EH (cell line): ENCODE data around the gene CD163L1.
"Not testable (repeated sequence)": the region's sequence is repeated elsewhere in the genome, so short reads cannot be mapped to it uniquely, and the experiment has no call there.

Experiments
- DNase-seq: peaks from one replicate; pipeline ENCODE4 v3.0.0-alpha.2; 2015; ENCODE audit warnings: low read depth

The CD163L1 gene

DNA sequence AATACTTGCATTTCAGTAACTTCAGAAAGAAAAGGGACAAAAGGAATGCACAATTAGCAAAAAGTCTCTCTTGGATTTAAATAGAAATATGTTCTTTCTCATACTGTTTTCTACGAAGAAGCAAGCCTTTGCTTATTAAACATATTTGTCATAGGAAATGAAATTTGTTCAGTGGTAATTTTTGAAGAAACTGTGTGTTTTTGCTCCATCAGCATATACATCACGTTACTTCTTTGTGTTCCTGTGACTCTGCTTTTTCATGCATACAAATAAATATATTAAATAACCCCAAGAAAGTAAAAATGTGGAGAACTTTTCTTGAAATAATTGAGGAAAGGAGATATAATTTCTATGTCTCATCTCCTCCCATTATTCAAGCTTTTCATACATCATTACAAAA lies 39.7 kb downstream of the CD163L1 start:
- DNase-seq, result no peak

GRCh38 chr12:7403466-7403865 lies 40.5 kb downstream of the CD163L1 start:
- no peak for DNase-seq

DNA sequence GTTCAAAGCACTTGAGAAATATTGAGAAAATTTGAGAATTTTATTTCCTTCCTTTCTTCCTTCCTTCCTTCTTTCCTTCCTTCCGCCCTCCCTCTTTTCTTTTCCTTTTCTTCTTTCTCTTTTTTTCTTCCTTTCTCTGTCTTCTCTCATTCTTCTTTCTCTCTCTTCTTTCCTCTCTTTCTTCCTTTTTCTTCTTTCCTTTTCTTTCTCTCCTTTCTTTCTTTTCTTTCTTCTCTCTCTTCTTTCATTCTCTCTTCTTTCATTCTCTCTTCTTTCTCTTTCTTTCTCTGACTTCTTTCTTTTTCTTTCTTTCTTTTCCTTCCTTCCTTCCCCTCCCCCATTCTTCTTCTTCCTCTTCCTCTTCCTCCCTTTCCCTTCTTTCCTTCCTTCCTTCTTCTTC lies 44.9 kb downstream of the CD163L1 start:
- no peak for DNase-seq

GRCh38 chr12:7396418-7396817 lies 47.5 kb downstream of the CD163L1 start:
- no peak for DNase-seq

DNA sequence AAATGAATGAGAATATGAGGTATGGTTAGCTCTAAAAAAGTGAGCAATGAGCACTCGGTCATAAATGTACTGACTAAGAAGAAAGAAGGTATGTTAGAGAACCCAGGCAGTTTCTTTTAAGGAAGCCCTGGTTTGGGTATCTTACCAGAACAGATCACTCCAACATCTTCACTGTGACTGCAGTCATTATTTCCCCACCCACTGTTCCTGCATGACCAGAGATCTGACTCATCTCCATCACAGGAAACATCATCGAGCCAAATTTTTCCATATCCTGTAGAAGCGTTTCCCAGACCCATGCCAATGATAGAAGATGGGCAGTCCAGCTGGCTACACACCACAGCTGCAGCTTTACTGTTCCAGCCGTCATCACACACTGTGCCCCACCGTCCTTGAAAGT lies 48.0 kb downstream of the CD163L1 start:
- DNase-seq, result peak; percentile 51

DNA sequence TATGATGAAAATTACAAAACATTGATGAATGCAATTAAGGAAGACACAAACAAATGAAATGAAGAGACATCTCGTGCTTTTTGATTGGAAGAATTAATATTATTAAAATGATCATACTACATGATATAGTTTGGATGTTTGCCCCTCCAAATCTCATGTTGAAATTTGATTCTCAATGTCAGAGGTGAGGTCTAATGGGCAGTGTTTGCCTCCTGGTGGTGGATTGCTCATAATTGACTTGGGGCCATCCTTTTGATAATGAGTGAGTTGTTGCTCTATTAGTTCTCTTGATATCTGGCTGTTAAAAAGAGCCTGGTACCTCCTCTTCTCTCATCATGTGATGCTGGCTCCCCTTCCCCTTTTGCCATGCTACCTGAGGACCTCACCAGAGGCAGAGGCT lies 56.7 kb downstream of the CD163L1 start:
- no peak for DNase-seq

GRCh38 chr12:7383157-7383556 lies 60.8 kb downstream of the CD163L1 start:
- DNase-seq, result no peak

- DNase-seq, result peak; percentile 71
Observed at GRCh38 chr12:7376196-7376595, 67.8 kb downstream of the CD163L1 start.

GRCh38 chr12:7375145-7375543 lies 68.8 kb downstream of the CD163L1 start:
- no peak for DNase-seq

DNA sequence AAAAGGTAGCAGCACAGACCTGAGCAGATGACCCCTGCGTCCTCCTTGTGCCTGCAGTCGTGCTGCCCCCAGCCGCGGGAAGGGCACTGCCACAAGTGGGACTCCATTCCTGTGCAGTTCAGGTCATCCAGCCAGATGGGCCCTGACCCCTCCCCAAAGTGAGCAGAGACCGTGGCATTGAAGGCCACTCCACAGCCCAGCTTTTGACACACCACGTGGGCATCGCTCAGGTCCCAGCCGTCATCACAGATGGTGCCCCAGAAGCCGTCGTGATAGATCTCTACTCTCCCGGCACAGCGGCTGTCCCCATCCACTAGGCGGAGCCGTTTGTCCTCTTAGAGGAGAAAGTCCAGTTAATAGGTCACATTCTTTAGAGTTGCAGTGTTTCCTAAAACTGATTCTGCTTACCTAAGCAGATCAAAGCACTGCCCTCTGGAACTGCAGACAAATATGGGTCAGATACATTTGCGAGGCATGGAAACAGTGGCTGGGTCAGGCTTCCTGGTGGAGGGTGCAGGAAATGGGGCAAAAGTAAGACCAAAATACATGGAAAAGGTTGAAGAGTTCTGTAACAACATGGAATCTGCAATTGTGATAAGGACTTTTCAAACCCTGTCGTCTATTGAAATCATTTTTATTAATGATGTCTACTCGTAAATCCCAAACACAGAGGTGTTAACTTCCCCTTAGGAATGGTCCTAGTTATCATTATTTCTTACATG lies 69.4 kb downstream of the CD163L1 start:
- peak; percentile 66 for DNase-seq

DNA sequence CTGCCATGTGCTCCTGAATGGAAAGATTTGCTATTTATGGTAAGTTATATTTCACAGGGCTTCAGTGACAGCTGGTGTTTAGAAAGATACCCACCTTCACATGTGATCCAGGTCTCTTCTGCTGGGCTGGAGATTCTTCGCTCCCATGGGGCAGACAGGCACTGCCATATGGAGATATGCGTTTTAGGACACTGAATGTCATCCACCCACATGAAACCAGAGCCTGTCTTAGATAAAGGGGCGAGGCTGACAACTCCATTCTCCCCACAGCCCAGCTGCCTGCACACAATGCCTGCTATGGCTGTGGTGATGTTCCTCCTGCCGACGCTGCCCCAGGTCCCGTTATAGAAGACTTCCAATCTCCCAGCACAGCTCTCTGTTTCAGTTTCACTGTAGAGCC lies 70.7 kb downstream of the CD163L1 start:
- no peak for DNase-seq

DNA sequence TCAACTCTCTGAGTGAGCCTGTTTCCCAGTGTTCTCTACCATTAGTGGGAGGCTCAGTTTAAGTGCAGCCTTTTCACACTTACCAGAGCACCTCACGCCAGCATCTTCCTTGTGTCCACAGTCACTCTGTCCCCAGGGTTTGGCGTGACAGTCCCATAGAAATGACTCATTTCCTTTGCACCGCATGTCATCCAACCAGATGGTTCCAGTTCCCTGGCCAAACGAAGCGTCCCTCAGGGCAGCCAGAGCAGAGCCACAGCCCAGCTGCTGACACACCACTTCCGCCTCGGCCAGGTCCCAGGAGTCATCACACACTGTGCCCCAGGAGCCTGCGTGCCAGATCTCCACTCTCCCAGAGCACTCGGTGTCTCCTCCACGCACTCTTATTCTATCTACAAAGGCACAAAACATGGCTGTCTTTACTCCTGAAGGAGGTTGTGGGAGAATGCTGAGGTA lies 74.7 kb downstream of the CD163L1 start:
- DNase-seq, result peak; percentile 65

DNA sequence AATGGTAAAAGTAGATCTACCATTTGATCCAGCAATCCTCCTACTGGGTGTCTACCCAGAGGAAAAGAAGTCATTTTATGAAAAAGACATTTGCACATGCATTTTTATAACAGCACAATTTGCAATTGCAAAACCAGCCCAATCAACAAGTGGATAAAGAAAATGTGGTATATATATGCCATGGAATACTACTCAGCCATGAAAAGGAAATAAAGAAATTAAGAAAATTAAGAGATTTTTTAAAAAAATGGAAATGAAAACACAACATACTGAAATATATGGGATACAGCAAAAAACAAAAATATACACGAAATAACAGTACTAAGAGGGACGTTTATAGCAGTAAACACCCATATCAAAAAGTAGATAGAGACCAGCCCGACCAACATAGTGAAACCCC lies 81.2 kb downstream of the CD163L1 start:
- DNase-seq, result no peak

DNA sequence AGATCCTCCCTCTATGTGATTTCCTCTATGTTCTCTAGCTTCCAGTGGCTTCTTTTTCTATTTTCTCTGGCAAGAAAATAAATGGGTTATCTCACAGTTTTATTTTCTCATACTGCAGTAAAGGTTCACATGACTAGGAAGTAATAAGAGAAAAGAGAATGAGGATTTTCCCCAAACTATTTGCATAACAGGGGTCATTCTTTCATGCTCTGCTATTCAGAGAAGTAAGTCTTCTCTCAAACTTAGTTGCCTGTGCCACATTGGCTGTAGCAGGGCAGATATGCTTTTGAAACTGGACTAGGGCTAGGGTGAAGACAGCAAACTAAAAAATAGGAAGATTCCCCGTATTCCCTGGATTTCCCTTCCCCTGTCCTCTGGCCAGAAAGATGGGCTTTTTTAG lies 82.7 kb downstream of the CD163L1 start:
- DNase-seq, result no peak

- no peak for DNase-seq
Observed at GRCh38 chr12:7354529-7354928, 89.4 kb downstream of the CD163L1 start.

GRCh38 chr12:7352661-7353060 lies 91.3 kb downstream of the CD163L1 start:
- no peak for DNase-seq

- DNase-seq, result no peak
Observed at GRCh38 chr12:7351177-7351576, 92.8 kb downstream of the CD163L1 start.

GRCh38 chr12:7349418-7349817 lies 94.5 kb downstream of the CD163L1 start:
- no peak for DNase-seq

- DNase-seq, result peak; percentile 4
Observed at GRCh38 chr12:7346551-7347225, 97.3 kb downstream of the CD163L1 start.

DNA sequence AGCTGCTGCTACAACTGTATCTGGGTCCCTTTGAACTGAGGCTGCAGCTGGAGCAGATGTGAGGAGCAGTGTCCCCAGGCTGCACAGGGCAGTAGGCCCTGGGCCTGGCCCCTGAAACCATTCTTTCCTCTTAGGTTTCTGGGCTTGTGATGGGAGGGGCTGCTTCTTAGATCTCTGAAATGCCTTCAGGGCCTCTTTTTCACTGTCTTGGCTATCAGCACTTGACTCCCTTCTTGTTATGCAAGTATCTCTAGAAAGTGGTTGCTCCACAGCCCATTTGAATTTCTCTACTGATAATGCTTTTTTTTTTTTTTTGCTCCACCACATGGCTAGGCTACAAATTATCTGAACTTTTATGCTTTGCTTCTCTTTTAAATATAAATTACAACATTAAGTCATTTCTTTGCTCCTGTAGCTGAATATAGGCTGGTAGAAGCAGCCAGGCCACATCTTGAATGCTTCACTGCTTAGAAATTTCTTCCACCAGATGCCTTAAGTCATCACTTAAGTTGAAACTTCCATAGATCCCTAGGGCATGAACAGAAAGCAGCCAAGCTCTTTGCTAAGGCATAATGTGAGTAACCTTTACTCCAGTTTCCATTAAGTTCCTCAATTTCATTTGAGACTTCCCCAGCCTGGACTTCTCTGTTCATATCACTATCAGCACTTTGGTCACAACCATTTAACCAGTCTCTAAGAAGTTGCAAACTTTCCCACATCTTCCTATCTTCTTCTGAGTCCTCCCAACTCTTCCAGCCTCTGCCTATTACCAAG lies 98.9 kb downstream of the CD163L1 start:
- DNase-seq, result peak; percentile 3

DNA sequence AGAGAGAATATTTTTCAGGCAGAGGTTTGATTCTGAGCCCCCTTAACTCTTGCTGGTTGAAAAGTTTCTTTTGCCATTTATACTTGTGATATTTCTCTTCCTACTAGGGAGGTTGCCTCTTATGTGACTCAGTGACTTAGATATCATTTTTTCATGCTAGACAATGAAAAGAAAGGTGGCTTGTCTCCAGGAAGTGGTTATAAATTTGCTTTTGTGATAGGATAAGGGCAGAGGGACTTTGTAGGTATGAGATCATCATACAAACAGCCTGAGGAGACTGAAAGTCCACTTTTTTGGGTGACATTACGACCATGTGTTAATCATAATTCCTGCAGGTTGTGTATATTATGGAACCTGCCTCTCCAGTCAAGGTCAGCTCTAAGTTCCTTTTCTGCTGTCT lies 104.3 kb downstream of the CD163L1 start:
- DNase-seq, result no peak

GRCh38 chr12:7337790-7338189 lies 106.2 kb downstream of the CD163L1 start:
- DNase-seq, result not testable (repeated sequence)

- peak; percentile 6 for DNase-seq
Observed at GRCh38 chr12:7327918-7328317, 116.0 kb downstream of the CD163L1 start.
